Measurements from ENCODE around the gene WWC1.

Gene WWC1

DNA sequence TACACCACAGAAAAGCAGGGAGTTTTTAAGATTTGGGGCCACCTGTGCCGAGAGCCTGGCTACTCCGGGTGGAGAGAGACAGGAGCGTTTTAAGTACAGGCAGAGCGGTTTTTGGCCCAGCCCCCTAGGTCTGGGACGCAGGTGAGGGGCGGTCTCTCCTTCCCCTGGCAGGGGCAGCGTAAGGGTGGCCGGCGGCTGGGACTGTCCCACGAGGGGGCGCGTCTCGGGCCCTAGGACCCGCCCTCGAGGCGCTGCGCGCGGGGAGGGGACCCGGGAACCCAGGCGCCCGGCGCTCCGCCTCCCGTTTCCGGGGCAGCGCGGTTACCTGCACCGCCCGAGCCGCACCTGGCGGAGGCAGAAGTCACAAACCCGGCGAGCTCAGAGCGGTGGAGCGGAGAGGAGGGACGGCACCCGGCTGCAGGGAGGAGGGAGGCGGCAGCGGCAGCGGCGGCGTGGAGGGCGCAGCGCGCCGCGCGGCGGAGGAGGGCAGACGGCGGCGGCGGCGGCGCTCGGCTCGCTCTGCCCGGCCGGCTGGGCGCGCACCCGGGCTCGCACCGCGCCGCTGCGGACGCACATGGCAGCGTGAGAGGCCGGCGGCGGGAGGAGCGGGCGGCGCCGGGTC, at the start of gene WWC1:
Gene WWC1, plus strand, starts transcription at position 304 of the 622 bp plus-strand sequence. CDS start 508 bp downstream, outside the sequence.
- FAIRE-seq = no peak

DNA sequence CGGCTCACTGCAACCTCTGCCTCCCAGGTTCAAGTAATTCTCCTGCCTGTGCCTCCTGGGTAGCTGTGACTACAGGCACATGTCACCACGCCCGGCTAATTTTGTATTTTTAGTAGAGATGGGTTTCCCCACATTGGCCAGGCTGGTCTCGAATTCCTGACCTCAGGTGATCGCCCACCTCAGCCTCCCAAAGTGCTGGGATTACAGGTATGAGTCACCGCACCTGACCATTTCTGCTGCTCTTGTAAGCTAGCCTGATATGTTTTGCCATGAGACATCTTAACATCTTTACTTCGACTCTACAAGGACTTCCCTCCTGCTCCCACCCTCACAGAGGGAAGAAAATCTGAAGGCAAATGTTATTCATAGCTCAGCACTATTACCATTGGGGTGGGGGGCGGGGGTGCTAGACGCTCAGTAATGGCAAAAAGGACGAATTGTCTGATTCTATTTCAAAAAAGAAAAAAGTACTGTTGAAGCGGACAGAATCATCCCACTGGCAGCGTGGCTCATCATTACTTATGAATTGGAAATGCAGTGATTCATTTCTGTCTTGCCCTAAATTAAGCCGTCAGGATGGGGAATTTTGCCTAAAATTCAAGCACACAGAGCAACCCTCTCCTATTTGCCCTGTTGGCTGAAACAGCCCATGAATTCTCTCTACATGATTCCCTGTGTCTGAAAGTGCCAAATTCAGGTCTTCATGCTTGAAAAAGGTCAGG, 46.4 kb upstream of the WWC1 start:
- no peak for FAIRE-seq
- DNase-seq (ENCODE audit: low spot score) = no peak

More for the DNA sequence above, at the start of gene WWC1:
- peak; percentile 62 for DNase-seq (ENCODE audit: low spot score)

DNA sequence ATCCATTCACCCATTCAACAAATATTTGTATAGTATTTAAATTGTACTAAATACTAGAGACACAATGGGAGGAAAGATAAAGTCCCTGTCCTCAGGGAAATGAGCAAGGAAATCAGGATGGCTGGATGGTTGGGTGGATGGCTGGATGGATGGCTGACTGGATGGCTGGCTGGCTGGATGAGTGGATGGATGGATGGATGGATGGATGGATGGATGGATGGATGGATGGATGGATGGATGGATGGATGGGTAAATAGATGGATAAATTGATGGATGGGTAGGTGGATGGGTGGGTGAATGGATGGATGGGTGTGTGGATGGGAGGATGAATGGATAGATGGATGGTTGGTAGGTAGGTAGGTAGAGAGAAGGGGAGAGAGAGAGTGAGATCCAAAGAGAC, 41.5 kb upstream of the WWC1 start:
- no peak for FAIRE-seq
- no peak for DNase-seq (ENCODE audit: low spot score)

DNA sequence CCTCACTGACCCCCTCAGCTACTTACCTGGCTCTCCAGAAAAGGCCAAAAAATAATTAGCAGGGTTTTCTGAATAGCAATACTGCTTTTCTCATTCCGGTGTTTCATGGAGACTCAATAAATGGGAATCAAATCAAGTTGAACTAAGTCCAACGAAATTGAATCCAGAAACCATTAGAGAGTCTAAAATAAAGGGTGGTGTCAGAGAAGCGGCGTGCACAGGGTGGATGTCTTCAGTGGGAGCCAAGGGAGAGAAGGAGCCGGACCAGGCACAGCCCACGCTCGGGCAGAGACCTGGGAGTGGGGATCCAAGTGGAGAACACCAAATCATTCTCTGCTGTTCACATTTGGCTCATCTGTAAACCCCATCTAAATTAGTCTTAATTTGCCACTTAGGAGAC, 40.2 kb upstream of the WWC1 start:
- DNase-seq (ENCODE audit: low spot score) (no peak), FAIRE-seq (no peak)

DNA sequence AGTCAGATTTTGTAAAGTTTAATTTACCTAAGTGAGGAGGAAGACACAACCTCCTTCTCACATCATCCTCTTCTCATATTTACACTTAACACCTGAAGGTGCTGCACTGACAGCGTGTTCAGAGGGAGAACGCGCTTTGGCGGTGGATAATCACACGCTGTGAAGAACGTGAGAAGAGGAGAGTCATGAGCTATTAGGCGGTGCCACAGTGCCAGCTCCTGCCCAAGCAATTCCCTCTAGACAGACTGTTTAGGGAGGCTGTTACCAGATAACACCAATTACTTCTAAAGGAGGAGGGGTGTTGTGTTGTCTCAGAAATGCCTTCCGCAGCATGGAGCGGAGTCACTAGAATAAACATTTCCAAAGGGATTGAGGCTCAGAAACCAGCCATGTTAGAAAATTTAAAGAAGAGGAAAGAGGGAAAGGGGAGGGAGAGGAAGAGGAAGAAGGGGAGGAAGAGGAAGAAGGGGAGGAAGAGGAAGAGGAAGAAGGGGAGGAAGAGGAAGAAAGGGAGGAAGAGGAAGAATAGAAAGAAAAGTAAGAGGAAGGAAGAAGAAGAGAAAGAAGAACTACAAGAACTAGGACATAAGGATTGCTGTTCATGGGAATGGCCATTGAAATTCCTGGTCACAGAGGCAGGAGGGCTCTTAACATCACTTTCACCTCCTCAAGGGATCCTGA, 37.3 kb upstream of the WWC1 start:
- no peak for DNase-seq (ENCODE audit: low spot score)
- FAIRE-seq = no peak

DNA sequence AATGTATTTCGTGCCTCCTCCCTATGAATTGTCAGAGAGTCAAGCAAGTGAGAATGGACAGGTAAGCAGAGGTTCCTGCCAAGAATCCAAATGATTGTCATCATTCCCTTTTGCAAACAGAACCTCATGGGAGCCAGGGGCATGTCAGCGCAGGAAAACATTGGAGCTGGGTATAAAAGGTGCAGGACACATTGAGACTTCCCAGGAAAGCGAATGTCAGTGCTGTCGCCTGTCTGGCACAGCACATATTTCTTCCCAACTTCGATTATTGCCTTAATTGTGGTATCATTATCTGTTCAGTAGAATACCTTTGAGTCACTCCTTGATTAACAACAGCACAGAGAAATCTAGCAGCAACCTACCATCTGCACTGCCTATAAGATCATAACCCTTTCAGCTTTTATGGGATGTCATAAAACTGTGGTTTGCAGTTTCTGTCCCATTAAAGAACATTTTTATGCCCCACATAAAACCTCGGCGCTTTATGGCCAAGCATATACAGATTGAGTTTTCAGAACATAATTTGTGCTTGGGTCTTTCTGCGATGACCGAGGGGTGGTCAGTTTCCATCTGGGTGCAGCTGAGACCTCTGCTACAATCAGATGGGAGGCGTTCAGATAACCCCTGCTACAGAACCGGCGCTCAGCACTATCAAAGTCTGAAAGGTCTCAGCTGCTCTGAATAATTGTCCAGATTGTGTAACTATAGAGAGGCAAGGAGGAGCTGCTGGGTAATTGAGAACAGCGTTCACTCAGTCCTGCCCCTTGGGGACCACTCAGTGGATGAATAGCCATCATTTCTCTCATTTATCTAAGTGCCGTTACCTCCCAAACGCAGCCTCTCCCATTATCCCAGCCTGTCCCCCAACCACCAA, 30.9 kb upstream of the WWC1 start:
- DNase-seq (ENCODE audit: low spot score) (no peak), FAIRE-seq (no peak)

DNA sequence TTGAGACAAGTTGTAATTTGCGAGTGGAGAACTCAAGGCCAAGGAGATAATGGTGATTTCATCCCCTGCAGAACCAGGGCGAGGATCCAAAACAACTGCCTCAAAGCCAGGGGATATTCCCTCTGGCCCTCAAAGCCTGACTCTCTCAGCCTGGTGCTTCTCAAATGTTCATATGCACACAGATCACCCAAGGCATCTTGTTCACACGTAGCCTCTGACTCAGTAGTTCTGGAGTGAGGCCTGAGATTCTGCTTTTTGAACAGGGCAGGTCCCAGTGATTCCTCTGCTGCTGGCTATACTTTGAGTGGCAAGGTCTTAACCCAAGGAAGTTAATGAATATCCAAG, 30.2 kb upstream of the WWC1 start:
- FAIRE-seq (no peak), DNase-seq (ENCODE audit: low spot score) (no peak)

DNA sequence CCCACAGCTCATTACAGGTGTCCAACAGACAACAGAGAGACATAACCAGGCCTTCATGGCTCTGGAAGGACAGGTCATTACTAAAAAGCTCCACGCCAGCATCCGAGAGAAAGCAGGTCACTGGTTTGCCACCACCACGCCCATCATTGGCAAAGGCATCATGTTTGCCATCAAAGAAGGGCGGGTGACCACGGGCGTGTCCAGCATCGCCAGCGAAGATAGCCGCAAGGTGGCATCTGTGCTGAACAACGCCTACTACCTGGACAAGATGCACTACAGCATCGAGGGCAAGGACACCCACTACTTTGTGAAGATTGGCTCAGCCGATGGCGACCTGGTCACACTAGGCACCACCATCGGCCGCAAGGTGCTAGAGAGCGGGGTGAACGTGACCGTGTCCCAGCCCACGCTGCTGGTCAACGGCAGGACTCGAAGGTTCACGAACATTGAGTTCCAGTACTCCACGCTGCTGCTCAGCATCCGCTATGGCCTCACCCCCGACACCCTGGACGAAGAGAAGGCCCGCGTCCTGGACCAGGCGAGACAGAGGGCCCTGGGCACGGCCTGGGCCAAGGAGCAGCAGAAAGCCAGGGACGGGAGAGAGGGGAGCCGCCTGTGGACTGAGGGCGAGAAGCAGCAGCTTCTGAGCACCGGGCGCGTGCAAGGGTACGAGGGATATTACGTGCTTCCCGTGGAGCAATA, 29.3 kb upstream of the WWC1 start:
- DNase-seq (ENCODE audit: low spot score) = no peak
- no peak for FAIRE-seq

DNA sequence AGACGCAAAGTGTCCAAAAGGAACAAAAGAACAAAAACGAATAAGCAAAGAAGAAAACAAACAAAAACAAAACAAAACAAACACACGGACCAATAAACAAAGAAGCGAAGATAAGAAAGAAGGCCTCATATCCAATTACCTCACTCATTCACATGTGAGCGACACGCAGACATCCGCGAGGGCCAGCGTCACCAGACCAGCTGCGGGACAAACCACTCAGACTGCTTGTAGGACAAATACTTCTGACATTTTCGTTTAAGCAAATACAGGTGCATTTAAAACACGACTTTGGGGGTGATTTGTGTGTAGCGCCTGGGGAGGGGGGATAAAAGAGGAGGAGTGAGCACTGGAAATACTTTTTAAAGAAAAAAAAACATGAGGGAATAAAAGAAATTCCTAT, 28.3 kb upstream of the WWC1 start:
- FAIRE-seq = no peak
- DNase-seq (ENCODE audit: low spot score) = no peak

DNA sequence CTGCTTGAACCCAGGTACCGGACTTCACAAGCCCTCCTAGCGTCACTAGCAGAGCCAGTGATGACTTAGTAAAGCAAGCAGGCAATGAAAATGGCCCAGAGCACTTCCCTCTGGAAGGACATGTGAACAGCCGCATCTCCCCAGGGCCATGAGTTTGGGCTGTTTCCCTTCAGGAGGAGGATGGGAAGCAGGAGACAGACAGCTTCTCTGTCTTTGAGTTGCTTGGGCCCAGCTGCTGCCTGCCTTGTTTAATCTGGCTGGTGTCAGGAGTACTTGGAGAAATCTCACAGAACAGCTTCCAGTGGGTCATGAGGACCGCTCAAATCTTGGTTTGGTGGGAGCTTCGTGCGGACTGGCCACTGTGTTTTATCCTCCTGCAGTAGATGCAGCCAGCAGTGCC, 25.4 kb upstream of the WWC1 start:
- no peak for DNase-seq (ENCODE audit: low spot score)

DNA sequence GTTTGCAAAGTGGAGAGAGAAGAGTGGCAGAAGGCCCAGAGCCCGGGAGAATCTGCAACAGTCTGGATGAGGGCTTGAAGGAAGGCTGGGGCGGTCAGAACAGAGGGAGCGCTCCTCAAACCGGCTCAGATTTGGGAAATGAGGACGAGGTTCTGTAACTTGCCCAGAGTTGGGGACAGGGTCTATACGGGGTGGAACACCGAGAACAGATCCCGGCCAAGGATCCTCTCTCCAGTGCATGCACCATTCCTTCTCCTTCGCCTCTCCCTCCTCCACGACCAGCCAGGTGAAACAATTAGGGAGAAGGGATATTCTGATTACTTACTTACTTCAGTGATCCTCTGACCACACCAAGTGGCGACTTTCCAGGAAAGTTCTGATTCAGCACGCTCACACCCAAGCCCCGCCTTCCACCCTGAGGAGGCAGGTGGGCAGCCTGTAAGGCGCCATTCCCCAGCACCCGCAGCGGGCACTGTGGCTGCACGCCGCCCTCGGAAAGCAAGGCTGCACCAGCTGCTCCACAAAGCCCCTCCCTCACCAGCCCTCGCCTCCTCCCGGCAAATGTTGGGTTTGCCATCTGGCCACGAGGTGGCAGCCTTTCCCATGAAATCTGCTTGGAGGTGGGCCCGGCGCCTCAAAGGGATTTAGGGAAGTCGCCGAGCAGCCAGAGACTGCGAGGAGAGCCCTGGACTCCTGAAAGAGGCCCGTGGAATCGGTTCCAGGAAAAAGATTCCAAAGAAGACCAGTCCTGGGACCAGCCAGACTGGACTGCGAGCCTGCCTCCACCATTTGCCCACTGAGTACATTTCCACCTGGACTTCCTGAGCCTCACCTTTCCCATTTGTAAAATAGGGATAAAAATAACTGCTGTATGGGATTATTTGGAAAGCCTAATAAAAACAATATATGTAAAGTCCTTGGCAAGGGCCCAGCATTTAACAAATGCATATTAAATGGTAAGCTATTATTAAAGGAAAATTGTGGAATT, 22.2 kb upstream of the WWC1 start:
- peak; percentile 87 for DNase-seq (ENCODE audit: low spot score)
- FAIRE-seq = peak; percentile 89

More for the DNA sequence above, 25.4 kb upstream of the WWC1 start:
- FAIRE-seq = no peak

DNA sequence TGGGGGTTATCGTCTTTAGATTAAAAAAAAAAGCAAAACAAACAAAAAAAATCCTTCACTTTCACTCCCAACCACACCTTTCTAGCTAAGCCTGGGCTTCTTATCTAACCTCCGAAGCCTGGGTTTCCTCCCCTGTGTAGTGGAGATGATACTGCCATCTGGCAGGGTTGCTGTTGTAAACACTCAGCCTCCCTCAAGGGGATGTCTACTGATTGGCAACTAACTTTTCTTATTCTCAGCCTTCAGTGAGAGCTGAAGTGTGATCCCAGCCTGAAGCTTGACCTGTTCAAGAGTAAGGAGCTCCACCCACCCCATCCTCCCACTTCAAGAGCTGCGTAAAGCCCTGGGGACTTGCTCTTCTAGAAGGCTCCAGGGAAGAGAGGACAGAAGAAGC, 21.5 kb upstream of the WWC1 start:
- no peak for DNase-seq (ENCODE audit: low spot score)

DNA sequence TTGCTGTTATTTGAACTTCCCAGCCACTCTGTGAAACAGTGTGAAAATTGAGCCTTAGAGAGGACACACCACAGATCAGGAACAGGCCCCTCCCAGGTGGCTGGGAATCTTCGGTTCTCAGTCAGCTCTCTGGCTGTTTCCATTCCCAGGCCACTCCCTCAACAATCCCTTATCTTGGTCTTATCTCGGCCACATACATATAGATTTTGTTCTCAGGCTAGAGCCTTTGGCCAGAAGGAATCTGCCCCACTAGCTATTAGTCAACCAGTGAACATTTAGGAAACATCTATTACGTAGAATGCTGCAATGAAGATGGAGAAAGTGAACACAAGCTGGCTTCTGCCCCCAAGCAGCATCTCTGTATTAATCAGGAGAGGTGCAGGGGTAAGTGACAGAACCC, 21.0 kb upstream of the WWC1 start:
- DNase-seq (ENCODE audit: low spot score) (no peak), FAIRE-seq (no peak)

More for the DNA sequence above, 21.5 kb upstream of the WWC1 start:
- FAIRE-seq = no peak

DNA sequence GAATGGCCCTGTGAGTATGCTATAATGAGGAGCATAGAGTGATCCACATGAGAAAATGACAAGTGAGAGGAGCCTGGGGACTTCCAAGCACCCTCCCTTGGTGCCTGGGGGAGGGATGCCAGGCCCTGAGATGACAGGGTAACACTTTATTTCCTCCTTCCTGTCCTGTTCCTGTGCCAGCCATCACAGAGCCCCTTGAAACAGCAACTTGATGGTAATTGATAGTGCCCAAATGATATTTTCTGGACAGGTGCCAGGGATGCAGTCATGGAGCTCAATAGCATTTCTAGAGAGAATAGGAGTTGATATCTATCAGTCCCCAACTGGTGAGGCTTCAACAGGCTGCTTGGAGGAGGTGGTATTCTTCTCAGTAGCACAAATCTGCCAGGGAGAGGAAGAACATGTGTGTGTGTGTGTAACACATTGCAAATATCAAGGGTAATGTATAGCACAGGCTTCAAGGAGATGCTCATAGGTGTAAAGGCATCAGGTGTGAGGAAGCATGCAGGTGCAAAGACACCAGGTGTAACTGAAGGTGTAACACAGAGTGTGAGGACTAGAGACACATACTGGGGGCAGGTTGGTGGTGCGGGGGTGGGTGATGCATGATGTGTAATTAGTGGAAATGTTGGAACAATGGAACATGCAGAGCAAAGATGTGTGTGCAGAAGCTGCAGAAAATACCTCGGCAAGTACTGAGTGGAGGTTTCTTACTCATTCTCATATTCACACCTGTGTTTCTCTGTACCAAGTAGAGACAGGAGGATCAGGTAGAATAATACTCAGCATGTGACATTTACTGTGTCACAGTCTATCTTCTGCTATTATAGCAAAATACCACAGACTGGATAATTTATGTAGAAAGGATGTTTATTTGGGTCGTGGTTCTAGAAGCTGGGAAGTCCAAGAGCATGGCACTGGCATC, 18.1 kb upstream of the WWC1 start:
- FAIRE-seq = no peak

DNA sequence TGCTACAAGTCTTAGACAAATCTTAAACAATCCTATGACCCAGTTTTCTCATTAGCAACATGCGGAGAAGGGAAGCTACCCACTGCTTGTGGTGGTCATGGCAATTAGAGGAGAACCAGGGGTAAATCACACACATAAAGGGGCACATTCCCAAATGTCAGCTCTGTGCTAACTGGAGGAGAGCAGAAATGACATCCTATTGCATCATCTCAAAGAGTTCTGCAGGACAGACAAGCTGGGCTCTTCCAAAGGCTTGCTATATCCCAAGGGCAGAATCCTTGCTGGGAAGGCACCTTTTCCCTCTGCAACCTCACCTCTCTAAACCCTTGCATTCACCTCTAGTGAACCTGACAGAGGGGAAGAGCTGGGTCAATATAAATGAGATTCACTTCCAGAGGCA, 17.0 kb upstream of the WWC1 start:
- FAIRE-seq (no peak), DNase-seq (ENCODE audit: low spot score) (no peak)

More for the DNA sequence above, 18.1 kb upstream of the WWC1 start:
- DNase-seq (ENCODE audit: low spot score) = no peak

DNA sequence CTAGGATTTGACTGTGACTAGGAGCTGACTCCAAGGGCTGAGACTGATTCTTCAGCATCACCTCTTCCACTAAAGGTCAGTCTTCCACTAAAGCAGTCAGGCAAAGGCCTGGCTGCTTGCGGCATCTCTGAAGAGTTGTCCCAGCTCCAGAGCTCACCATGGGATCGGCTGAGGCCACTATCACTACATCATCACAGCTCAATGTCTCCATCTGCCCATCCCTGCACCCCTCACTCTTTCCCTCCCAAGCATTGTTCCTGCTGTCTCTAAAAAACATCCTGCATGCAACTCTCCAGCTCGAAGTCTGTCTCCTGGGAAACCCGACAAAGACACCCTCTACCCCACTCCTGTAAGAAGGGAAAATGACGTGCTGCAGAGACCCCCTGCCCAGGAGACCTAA, 15.5 kb upstream of the WWC1 start:
- no peak for FAIRE-seq
- no peak for DNase-seq (ENCODE audit: low spot score)

DNA sequence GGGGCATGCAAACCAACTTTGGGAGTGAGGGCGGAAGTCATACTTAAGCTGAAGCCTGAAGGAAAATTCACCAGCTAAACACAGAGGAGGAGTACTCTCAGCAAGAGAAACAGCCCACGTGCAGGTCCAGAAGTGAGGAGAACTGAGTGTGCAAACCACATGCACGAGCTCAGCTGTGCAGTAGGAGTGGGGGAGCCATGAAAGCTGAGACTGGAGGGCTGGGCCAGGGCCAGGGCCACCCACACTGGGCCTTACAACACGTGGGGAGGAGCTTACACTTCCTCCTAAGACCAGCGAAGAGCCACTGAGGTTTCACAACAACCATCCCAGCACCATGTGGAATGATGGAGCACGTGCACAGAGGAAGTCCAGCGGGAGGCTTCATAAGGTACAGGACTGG, 9.3 kb upstream of the WWC1 start:
- DNase-seq (ENCODE audit: low spot score) (no peak), FAIRE-seq (no peak)

DNA sequence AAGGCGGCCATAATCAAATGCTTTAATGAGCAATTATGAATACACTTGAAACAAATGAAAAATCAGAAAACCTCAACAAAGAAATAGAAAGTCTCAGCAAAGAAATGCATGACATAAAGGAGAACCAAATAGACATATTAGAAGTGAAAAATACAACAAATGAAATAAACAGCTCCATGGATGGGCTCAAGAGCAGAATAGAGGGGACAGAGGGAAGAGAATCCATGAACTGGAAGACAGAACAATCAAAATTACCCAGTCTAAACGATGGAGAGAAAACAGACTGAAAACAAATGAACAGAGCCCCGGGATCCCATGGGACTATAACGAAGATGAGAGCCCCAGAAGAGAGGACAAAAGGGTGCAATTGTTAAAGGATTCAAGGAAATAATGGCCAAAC, 6.6 kb upstream of the WWC1 start:
- FAIRE-seq (no peak), DNase-seq (ENCODE audit: low spot score) (no peak)

DNA sequence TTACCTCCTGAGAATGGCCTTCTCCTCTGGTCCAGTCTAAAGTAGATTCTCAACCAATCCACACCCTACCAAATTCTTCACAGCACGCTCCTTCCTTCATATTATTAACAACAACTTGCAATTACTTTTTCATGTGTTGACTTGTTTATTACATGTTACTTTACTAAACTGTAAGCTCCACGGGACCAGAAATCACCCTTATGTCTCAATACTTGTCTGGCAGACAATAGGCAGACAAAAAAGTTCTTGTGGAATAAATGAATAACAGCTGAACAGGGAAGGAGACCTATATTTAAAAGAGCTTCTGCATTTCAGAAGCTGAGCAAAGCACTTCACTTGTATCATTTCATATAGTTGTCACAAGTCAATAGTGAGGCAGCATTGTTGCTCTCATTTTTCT, 5.7 kb upstream of the WWC1 start:
- DNase-seq (ENCODE audit: low spot score) = no peak
- no peak for FAIRE-seq

All from RCC 7860 (cell line).